Measurements from ENCODE around the gene ATP5PO.

GRCh38 chr21:33948951-33949444, 33.4 kb upstream of the ATP5PO start:
- TF ChIP-seq CTCF (IDR thresholded peaks at IDR 0.05) (no peak), POLR2A (IDR thresholded peaks at IDR 0.05) (no peak)
